ENCODE data around the gene DOHH.

The DOHH gene

DNA sequence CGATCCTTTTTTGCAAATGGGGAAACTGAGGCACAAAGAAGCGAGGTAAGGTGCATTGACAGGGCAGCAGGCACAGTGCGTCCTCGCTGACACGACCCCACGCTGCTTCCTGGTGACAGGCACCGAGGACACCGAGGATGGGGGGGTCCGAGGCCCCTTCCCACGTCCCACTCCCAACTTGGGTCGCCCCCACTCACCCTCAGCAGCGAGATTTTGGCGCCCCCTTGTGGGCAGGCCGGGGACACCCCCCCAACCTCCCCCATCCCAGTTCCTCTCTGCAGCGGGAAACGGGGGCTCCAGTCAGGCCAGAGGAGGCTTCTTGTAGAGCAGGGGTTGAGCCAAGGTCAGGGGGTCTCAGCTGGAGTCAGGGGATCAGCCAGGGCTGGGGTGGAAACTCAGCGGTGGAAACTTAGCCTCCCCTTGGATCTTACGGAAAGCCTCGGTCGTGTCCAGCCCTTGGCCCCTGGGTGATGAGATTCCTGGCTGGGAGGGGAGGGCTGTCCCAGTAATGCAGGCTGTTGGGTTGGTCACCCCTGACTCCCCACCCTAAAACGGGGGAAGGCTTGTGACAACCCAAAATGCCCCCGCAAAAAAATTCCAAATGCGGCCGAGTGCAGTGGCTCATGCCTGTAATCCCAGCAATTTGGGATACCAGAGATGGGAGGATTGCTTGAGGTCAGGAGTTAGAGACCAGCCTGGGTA is 28.4 kb downstream of the DOHH start (continued):
- TF ChIP-seq, protein P1, sequence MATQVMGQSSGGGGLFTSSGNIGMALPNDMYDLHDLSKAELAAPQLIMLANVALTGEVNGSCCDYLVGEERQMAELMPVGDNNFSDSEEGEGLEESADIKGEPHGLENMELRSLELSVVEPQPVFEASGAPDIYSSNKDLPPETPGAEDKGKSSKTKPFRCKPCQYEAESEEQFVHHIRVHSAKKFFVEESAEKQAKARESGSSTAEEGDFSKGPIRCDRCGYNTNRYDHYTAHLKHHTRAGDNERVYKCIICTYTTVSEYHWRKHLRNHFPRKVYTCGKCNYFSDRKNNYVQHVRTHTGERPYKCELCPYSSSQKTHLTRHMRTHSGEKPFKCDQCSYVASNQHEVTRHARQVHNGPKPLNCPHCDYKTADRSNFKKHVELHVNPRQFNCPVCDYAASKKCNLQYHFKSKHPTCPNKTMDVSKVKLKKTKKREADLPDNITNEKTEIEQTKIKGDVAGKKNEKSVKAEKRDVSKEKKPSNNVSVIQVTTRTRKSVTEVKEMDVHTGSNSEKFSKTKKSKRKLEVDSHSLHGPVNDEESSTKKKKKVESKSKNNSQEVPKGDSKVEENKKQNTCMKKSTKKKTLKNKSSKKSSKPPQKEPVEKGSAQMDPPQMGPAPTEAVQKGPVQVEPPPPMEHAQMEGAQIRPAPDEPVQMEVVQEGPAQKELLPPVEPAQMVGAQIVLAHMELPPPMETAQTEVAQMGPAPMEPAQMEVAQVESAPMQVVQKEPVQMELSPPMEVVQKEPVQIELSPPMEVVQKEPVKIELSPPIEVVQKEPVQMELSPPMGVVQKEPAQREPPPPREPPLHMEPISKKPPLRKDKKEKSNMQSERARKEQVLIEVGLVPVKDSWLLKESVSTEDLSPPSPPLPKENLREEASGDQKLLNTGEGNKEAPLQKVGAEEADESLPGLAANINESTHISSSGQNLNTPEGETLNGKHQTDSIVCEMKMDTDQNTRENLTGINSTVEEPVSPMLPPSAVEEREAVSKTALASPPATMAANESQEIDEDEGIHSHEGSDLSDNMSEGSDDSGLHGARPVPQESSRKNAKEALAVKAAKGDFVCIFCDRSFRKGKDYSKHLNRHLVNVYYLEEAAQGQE (tag by site-specific recombination; IDR thresholded peaks at IDR 0.05) = no peak
- TF ChIP-seq GLI2 (tag by site-specific recombination; IDR thresholded peaks at IDR 0.05; ENCODE audit: borderline replicate concordance, low read depth) (no peak), ZNF114 (tag by site-specific recombination; IDR thresholded peaks at IDR 0.05) (no peak), SP3 (tag by site-specific recombination; IDR thresholded peaks at IDR 0.05) (no peak), ZNF341 (tag by site-specific recombination; IDR thresholded peaks at IDR 0.05; ENCODE audit: low read depth) (peak; percentile 46; the same call in 1 of the 2 replicates), EGR2 (tag by site-specific recombination; IDR thresholded peaks at IDR 0.05; ENCODE audit: low read depth) (peak; percentile 32; the same call in 1 of the 2 replicates), KLF16 (tag by site-specific recombination; IDR thresholded peaks at IDR 0.05) (no peak), ZFHX2 (tag by site-specific recombination; conservative IDR thresholded peaks at IDR 0.05) (peak; percentile 66), ZNF558 (tag by site-specific recombination; IDR thresholded peaks at IDR 0.05) (no peak), SETDB1 (IDR thresholded peaks at IDR 0.05; ENCODE audit: insufficient read length, low read length) (no peak), ZNF843 (tag by site-specific recombination; IDR thresholded peaks at IDR 0.05) (no peak), ZNF140 (tag by site-specific recombination; IDR thresholded peaks at IDR 0.05) (no peak), ZSCAN30 (tag by site-specific recombination; IDR thresholded peaks at IDR 0.05) (no peak), ZNF621 (tag by site-specific recombination; IDR thresholded peaks at IDR 0.05) (no peak), ZNF2 (tag by site-specific recombination; IDR thresholded peaks at IDR 0.05) (0 out of 2 replicates have a peak, but pooled peaks have one; percentile 32), ZNF654 (tag by site-specific recombination; IDR thresholded peaks at IDR 0.05; ENCODE audit: low read depth) (peak; percentile 73), SP7 (tag by site-specific recombination; IDR thresholded peaks at IDR 0.05) (peak; percentile 17; the same call in 1 of the 2 replicates), ZBTB21 (tag by site-specific recombination; IDR thresholded peaks at IDR 0.05) (no peak)
- TF ChIP-seq, protein P2, sequence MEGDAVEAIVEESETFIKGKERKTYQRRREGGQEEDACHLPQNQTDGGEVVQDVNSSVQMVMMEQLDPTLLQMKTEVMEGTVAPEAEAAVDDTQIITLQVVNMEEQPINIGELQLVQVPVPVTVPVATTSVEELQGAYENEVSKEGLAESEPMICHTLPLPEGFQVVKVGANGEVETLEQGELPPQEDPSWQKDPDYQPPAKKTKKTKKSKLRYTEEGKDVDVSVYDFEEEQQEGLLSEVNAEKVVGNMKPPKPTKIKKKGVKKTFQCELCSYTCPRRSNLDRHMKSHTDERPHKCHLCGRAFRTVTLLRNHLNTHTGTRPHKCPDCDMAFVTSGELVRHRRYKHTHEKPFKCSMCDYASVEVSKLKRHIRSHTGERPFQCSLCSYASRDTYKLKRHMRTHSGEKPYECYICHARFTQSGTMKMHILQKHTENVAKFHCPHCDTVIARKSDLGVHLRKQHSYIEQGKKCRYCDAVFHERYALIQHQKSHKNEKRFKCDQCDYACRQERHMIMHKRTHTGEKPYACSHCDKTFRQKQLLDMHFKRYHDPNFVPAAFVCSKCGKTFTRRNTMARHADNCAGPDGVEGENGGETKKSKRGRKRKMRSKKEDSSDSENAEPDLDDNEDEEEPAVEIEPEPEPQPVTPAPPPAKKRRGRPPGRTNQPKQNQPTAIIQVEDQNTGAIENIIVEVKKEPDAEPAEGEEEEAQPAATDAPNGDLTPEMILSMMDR (tag by site-specific recombination; IDR thresholded peaks at IDR 0.05) = peak; percentile 79
- TF ChIP-seq, protein P3, sequence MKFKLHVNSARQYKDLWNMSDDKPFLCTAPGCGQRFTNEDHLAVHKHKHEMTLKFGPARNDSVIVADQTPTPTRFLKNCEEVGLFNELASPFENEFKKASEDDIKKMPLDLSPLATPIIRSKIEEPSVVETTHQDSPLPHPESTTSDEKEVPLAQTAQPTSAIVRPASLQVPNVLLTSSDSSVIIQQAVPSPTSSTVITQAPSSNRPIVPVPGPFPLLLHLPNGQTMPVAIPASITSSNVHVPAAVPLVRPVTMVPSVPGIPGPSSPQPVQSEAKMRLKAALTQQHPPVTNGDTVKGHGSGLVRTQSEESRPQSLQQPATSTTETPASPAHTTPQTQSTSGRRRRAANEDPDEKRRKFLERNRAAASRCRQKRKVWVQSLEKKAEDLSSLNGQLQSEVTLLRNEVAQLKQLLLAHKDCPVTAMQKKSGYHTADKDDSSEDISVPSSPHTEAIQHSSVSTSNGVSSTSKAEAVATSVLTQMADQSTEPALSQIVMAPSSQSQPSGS (tag by site-specific recombination; IDR thresholded peaks at IDR 0.05; ENCODE audit: low read depth) = no peak
- TF ChIP-seq, protein P4, sequence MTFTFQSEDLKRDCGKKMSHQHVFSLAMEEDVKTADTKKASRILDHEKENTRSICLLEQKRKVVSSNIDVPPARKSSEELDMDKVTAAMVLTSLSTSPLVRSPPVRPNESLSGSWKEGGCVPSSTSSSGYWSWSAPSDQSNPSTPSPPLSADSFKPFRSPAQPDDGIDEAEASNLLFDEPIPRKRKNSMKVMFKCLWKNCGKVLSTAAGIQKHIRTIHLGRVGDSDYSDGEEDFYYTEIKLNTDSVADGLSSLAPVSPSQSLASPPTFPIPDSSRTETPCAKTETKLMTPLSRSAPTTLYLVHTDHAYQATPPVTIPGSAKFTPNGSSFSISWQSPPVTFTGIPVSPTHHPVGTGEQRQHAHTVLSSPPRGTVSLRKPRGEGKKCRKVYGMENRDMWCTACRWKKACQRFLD (tag by site-specific recombination; IDR thresholded peaks at IDR 0.05) = no peak
- TF ChIP-seq, protein P5, sequence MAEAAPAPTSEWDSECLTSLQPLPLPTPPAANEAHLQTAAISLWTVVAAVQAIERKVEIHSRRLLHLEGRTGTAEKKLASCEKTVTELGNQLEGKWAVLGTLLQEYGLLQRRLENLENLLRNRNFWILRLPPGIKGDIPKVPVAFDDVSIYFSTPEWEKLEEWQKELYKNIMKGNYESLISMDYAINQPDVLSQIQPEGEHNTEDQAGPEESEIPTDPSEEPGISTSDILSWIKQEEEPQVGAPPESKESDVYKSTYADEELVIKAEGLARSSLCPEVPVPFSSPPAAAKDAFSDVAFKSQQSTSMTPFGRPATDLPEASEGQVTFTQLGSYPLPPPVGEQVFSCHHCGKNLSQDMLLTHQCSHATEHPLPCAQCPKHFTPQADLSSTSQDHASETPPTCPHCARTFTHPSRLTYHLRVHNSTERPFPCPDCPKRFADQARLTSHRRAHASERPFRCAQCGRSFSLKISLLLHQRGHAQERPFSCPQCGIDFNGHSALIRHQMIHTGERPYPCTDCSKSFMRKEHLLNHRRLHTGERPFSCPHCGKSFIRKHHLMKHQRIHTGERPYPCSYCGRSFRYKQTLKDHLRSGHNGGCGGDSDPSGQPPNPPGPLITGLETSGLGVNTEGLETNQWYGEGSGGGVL (tag by site-specific recombination; IDR thresholded peaks at IDR 0.05) = peak; percentile 6; the same call in 1 of the 2 replicates
- TF ChIP-seq, protein P6, sequence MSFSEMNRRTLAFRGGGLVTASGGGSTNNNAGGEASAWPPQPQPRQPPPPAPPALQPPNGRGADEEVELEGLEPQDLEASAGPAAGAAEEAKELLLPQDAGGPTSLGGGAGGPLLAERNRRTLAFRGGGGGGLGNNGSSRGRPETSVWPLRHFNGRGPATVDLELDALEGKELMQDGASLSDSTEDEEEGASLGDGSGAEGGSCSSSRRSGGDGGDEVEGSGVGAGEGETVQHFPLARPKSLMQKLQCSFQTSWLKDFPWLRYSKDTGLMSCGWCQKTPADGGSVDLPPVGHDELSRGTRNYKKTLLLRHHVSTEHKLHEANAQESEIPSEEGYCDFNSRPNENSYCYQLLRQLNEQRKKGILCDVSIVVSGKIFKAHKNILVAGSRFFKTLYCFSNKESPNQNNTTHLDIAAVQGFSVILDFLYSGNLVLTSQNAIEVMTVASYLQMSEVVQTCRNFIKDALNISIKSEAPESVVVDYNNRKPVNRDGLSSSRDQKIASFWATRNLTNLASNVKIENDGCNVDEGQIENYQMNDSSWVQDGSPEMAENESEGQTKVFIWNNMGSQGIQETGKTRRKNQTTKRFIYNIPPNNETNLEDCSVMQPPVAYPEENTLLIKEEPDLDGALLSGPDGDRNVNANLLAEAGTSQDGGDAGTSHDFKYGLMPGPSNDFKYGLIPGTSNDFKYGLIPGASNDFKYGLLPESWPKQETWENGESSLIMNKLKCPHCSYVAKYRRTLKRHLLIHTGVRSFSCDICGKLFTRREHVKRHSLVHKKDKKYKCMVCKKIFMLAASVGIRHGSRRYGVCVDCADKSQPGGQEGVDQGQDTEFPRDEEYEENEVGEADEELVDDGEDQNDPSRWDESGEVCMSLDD (tag by site-specific recombination; IDR thresholded peaks at IDR 0.05) = peak; percentile 64; the same call in 1 of the 2 replicates

Data from HEK293 (cell line).